Measurements from ENCODE around the gene DZIP1L. TPM values are rescaled to one million over a fixed set of nuclear protein-coding genes. Genes with fewer than 3 reads are reported as not detected.

The DZIP1L gene
- total RNA-seq, 3 donors from 2014 or later, result 1.8 to 9.2 (median 3.2) TPM

- TF ChIP-seq CTCF (IDR thresholded peaks at IDR 0.05), result no peak
- Histone ChIP-seq H3K9me3 (no peaks in the 10 kb centered on the region), H3K4me3 (no peak overlapping the region), H3K4me1 (ENCODE audit: low read depth) (no peaks in the 10 kb centered on the region), H3K36me3 (ENCODE audit: low read depth) (no peaks in the 10 kb centered on the region)
- DNase-seq, result no peak
- no peak for ATAC-seq
- intact Hi-C loops (cut with DNase I, micrococcal nuclease), result loop anchor here (5.0 kb wide), 2 partner anchors 47 to 52 kb away; no protein-coding TSS in a partner anchor
These were observed 4.0 kb upstream of the DZIP1L start for GRCh38 chr3:138119423-138119766.

GRCh38 chr3:138118612-138119422 lies 3.4 kb upstream of the DZIP1L start:
- intact Hi-C loops (cut with DNase I, micrococcal nuclease), result loop anchor here (5.0 kb wide), 2 partner anchors 47 to 52 kb away; no protein-coding TSS in a partner anchor
- peak; percentile 80 for ATAC-seq

GRCh38 chr3:138114431-138114918 lies 933 bp downstream of the DZIP1L start:
- no peak for TF ChIP-seq CTCF (IDR thresholded peaks at IDR 0.05)
- Histone ChIP-seq H3K36me3 (ENCODE audit: low read depth) (no peaks in the 10 kb centered on the region), H3K4me1 (ENCODE audit: low read depth) (no peaks in the 10 kb centered on the region), H3K4me3 (no peak overlapping the region), H3K9me3 (no peaks in the 10 kb centered on the region)
- no peak for ATAC-seq
- intact Hi-C loops (cut with DNase I, micrococcal nuclease), result no loop called here
- DNase-seq, result no peak

More at GRCh38 chr3:138118612-138119422, 3.4 kb upstream of the DZIP1L start:
- no peak overlapping the region for H3K4me3 ChIP-seq
- no peaks in the 10 kb centered on the region for H3K4me1 ChIP-seq (ENCODE audit: low read depth)
- peak; percentile 64 for TF ChIP-seq CTCF (IDR thresholded peaks at IDR 0.05)
- peak in 2 of 3 donors; percentile 75 to 84 for DNase-seq
- no peaks in the 10 kb centered on the region for H3K36me3 ChIP-seq (ENCODE audit: low read depth)
- H3K9me3 ChIP-seq, result no peaks in the 10 kb centered on the region

- no peaks in the 10 kb centered on the region for H3K4me1 ChIP-seq (ENCODE audit: low read depth)
- H3K4me3 ChIP-seq, result no peak overlapping the region
- TF ChIP-seq CTCF (IDR thresholded peaks at IDR 0.05), result no peak
- no peaks in the 10 kb centered on the region for H3K36me3 ChIP-seq (ENCODE audit: low read depth)
- intact Hi-C loops (cut with DNase I, micrococcal nuclease), result no loop called here
- no peak for DNase-seq
- no peak for ATAC-seq
- no peaks in the 10 kb centered on the region for H3K9me3 ChIP-seq
These were observed 2.1 kb downstream of the DZIP1L start for GRCh38 chr3:138113326-138113725.

GRCh38 chr3:138112362-138112761 lies 3.0 kb downstream of the DZIP1L start:
- ATAC-seq (no peak), DNase-seq (no peak)
- Histone ChIP-seq H3K36me3 (ENCODE audit: low read depth) (no peaks in the 10 kb centered on the region), H3K9me3 (no peaks in the 10 kb centered on the region), H3K4me3 (no peak overlapping the region), H3K4me1 (ENCODE audit: low read depth) (no peaks in the 10 kb centered on the region)
- no peak for TF ChIP-seq CTCF (IDR thresholded peaks at IDR 0.05)
- intact Hi-C loops (cut with DNase I, micrococcal nuclease), result no loop called here
